ENCODE measurements around the gene TMEM184B.

GRCh38 chr22:38244106-38244505 is 28.7 kb downstream of the TMEM184B start:
- no peak for TF ChIP-seq CTCF (optimal IDR thresholded peaks at IDR 0.05 in 1 of 3, IDR thresholded peaks at IDR 0.05 in 1 of 3, conservative IDR thresholded peaks at IDR 0.05 in 1 of 3; ENCODE audit: extremely low read depth in 1 of 3, insufficient read depth in 2 of 3, low read length in 3 of 3)
- TF ChIP-seq EZH2 (IDR thresholded peaks at IDR 0.05; ENCODE audit: low read length), result no peak

All from keratinocyte (primary cell).